DOHH2 (cell line): Measurements from ENCODE around the gene TRIOBP.

Source experiments
- H3F3A ChIP-seq: fragments of 200-600 bp; sonication (generic), shearing (Covaris generic); 2 replicates; pipeline ENCODE4 v1.6.0; 2016; ENCODE audit warnings: antibody characterized with exemption, mild to moderate bottlenecking; ENCODE audit not compliant: control insufficient read depth, insufficient read depth
- H3K27ac ChIP-seq: fragments of 200-600 bp; sonication (generic); 2 replicates; pipeline ENCODE4 v1.5.1; 2014; ENCODE audit warnings: low read depth, mild to moderate bottlenecking, low read length, moderate library complexity
- H3K27me3 ChIP-seq: fragments of 200-600 bp; sonication (generic); 2 replicates; pipeline ENCODE4 v1.6.1; 2014; ENCODE audit warnings: mild to moderate bottlenecking, low read length, mixed read lengths; ENCODE audit not compliant: control insufficient read depth
- H3K36me3 ChIP-seq: fragments of 200-600 bp; sonication (generic); 2 replicates; pipeline ENCODE4 v1.6.1; 2014; ENCODE audit warnings: mild to moderate bottlenecking, low read length, moderate library complexity, mixed read lengths; ENCODE audit not compliant: control insufficient read depth
- H3K4me1 ChIP-seq: fragments of 200-600 bp; sonication (generic); 2 replicates; pipeline ENCODE4 v1.6.1; 2014; ENCODE audit warnings: mild to moderate bottlenecking, low read length, mixed read lengths; ENCODE audit not compliant: control insufficient read depth
- H3K4me2 ChIP-seq: fragments of 200-600 bp; sonication (generic); 2 replicates; pipeline ENCODE4 v1.6.0; 2014; ENCODE audit warnings: mild to moderate bottlenecking, low read length, moderate library complexity
- H3K4me3 ChIP-seq: fragments of 200-600 bp; sonication (generic); 2 replicates; pipeline ENCODE4 v1.5.1; 2014; ENCODE audit warnings: mild to moderate bottlenecking, low read length, mixed read lengths
- H3K79me2 ChIP-seq: fragments of 200-600 bp; sonication (generic); 2 replicates; pipeline ENCODE4 v1.6.1; 2014; ENCODE audit warnings: mild to moderate bottlenecking, low read length, mixed read lengths; ENCODE audit not compliant: control insufficient read depth
- H3K9me2 ChIP-seq: fragments of 200-600 bp; sonication (generic); replicated peaks from 2 replicates; pipeline ENCODE4 v1.6.1; 2014; ENCODE audit warnings: mild to moderate bottlenecking, low read length, mixed read lengths; ENCODE audit not compliant: control insufficient read depth
- H3K9me3 ChIP-seq: fragments of 200-600 bp; sonication (generic); 2 replicates; pipeline ENCODE4 v1.6.1; 2014; ENCODE audit warnings: antibody characterized with exemption, low read length, mixed read lengths; ENCODE audit not compliant: control insufficient read depth, insufficient read depth
- H4K20me1 ChIP-seq: fragments of 200-600 bp; sonication (generic); 2 replicates; pipeline ENCODE4 v1.6.0; 2014; ENCODE audit warnings: low read depth, mild to moderate bottlenecking, antibody characterized with exemption, low read length, moderate library complexity; ENCODE audit not compliant: control insufficient read depth, insufficient read depth
- EZH2phosphoT487 ChIP-seq: fragments of 200-600 bp; sonication (generic); IDR thresholded peaks from 2 replicates; pipeline ENCODE4 v1.6.1; 2017; ENCODE audit warnings: borderline replicate concordance, mild to moderate bottlenecking, antibody characterized with exemption, low read length, moderate library complexity, mixed read lengths
- TF ChIP-seq, protein P1 (sequence below): fragments of 200-600 bp; sonication (generic); IDR thresholded peaks from one replicate; pipeline ENCODE4 v1.5.1; 2014; ENCODE audit warnings: antibody characterized with exemption, mild to moderate bottlenecking, low read depth, low read length; ENCODE audit not compliant: poor library complexity, severe bottlenecking

Gene TRIOBP

DNA sequence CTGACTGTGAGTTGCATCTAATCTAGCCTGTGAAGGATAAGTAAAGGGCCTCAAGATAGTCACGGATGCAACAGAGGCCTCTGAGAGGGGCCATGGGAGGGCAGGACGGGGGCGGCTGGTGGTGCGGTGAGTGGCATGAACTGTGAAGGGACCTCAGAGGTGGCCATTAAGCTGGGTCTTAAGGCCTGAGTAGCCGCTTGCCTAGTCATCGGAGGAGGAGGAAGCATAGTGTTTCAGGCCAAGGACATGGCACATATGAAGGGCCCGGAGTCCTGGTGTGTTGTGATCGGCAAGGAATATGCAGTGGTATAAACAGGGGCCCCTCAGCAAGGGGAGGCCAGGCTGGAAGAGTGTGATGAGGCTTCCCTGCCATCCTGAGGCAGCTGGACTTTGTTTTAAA lies 51.8 kb downstream of the TRIOBP start:
- no peak for TF ChIP-seq EZH2phosphoT487
- TF ChIP-seq, protein P1, sequence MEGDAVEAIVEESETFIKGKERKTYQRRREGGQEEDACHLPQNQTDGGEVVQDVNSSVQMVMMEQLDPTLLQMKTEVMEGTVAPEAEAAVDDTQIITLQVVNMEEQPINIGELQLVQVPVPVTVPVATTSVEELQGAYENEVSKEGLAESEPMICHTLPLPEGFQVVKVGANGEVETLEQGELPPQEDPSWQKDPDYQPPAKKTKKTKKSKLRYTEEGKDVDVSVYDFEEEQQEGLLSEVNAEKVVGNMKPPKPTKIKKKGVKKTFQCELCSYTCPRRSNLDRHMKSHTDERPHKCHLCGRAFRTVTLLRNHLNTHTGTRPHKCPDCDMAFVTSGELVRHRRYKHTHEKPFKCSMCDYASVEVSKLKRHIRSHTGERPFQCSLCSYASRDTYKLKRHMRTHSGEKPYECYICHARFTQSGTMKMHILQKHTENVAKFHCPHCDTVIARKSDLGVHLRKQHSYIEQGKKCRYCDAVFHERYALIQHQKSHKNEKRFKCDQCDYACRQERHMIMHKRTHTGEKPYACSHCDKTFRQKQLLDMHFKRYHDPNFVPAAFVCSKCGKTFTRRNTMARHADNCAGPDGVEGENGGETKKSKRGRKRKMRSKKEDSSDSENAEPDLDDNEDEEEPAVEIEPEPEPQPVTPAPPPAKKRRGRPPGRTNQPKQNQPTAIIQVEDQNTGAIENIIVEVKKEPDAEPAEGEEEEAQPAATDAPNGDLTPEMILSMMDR = no peak
- H3F3A ChIP-seq = no peaks in the 10 kb centered on the region
- H3K4me3 ChIP-seq = no peak overlapping the region
- no peak overlapping the region for H3K4me2 ChIP-seq
- no peaks in the 10 kb centered on the region for H3K9me3 ChIP-seq
- peaks cover 6% of the 10 kb centered on the region for H3K36me3 ChIP-seq
- peaks cover 18% of the 10 kb centered on the region for H3K4me1 ChIP-seq
- no peak overlapping the region for H3K27ac ChIP-seq
- H3K27me3 ChIP-seq = no peaks in the 10 kb centered on the region
- H3K79me2 ChIP-seq = peaks cover 46% of the 10 kb centered on the region
- H3K9me2 ChIP-seq = no peaks in the 10 kb centered on the region
- no peaks in the 10 kb centered on the region for H4K20me1 ChIP-seq

DNA sequence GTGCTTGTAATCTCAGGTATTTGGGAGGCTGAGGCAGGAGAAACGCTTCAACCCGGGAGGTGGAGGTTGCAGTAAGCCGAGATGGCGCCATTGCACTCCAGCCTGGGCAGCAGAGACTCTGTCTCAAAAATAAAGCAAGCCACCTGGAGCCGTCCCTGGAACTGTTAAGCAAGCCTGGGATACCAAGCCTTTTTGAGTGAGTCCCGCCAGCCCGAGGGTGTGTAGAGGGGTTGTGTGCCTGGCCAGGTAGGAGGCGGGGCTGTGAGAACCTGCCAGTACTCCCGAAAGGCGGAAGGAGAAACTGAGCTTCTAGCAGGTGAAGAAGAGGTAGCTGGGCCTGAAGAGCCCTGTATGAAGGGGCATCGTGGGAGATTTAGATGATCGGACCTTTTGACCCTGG lies 52.4 kb downstream of the TRIOBP start:
- Histone ChIP-seq H3K4me3 (no peak overlapping the region), H3K36me3 (peaks cover 6% of the 10 kb centered on the region), H3K27me3 (no peaks in the 10 kb centered on the region), H3K9me3 (no peaks in the 10 kb centered on the region), H3K4me2 (no peak overlapping the region), H3K79me2 (peaks cover 46% of the 10 kb centered on the region), H3K9me2 (no peaks in the 10 kb centered on the region), H3K27ac (no peak overlapping the region), H3K4me1 (peaks cover 18% of the 10 kb centered on the region), H3F3A (no peaks in the 10 kb centered on the region), H4K20me1 (no peaks in the 10 kb centered on the region)
- TF ChIP-seq EZH2phosphoT487 = no peak
- TF ChIP-seq, protein P1 = no peak

DNA sequence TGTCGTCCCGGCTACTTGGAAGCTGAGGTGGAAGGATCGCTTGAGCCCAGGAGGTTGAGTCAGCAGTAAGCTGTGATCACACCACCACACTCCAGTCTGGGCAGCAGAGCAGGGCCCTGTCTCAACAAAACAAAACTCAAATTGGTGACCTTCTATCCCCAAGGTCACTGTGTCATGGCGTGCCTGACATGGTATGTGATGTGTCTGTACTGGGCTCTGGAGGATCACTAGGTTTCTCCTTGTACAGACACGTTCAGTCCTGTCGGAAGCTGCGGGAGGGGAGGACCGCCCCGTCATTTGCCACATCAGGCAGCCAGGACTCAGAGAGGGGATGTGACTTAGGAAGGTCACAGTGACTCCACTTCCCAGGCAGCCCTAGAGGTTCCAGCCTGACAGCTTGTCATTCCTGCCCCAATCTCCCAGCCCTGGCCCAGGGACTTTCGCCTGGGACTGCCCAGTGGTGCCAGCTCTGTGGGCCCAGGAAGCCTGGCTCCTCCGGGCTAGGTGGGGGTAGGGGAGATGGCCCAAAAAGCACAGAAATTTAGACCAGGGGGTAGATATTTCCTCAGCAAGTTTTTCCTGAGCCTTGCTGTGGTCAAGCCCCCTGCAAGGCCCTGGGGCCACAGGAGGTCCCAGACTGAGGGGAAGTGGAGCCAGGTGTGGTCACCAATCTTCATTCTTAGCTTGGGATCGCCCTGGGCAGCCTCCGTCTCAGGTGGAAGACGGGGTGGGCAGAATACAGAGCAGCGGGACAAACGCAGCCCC lies 53.2 kb downstream of the TRIOBP start:
- Histone ChIP-seq H3K27ac (no peak overlapping the region), H3K9me3 (no peaks in the 10 kb centered on the region), H3K36me3 (peaks cover 10% of the 10 kb centered on the region), H3K27me3 (no peaks in the 10 kb centered on the region), H4K20me1 (no peaks in the 10 kb centered on the region), H3K4me3 (no peak overlapping the region), H3K79me2 (peaks cover 46% of the 10 kb centered on the region), H3K9me2 (no peaks in the 10 kb centered on the region), H3F3A (no peaks in the 10 kb centered on the region), H3K4me1 (peaks cover 15% of the 10 kb centered on the region), H3K4me2 (no peak overlapping the region)
- TF ChIP-seq, protein P1 = no peak
- no peak for TF ChIP-seq EZH2phosphoT487
